Measurements from ENCODE around the gene SHC2. TPM values are rescaled to one million over a fixed set of nuclear protein-coding genes. Genes with fewer than 3 reads are reported as not detected.
A peak's percentile ranks its signal among the peaks of the same experiment; 100 is the strongest.
"Not testable (repeated sequence)": the region's sequence is repeated elsewhere in the genome, so short reads cannot be mapped to it uniquely, and the experiment has no call there.

Gene SHC2
- total RNA-seq, 1 donor from 2014 or later: 57.8 TPM

GRCh38 chr19:493391-494170 lies 32.7 kb upstream of the SHC2 start:
- ATAC-seq (no peak), DNase-seq (ENCODE audit: low spot score) (no peak)

- DNase-seq (ENCODE audit: low spot score) (no peak), ATAC-seq (no peak)
Measured at GRCh38 chr19:492091-492531, 31.3 kb upstream of the SHC2 start.

- DNase-seq (ENCODE audit: low spot score) (no peak), ATAC-seq (no peak)
Measured at GRCh38 chr19:491146-491741, 30.4 kb upstream of the SHC2 start.

DNA sequence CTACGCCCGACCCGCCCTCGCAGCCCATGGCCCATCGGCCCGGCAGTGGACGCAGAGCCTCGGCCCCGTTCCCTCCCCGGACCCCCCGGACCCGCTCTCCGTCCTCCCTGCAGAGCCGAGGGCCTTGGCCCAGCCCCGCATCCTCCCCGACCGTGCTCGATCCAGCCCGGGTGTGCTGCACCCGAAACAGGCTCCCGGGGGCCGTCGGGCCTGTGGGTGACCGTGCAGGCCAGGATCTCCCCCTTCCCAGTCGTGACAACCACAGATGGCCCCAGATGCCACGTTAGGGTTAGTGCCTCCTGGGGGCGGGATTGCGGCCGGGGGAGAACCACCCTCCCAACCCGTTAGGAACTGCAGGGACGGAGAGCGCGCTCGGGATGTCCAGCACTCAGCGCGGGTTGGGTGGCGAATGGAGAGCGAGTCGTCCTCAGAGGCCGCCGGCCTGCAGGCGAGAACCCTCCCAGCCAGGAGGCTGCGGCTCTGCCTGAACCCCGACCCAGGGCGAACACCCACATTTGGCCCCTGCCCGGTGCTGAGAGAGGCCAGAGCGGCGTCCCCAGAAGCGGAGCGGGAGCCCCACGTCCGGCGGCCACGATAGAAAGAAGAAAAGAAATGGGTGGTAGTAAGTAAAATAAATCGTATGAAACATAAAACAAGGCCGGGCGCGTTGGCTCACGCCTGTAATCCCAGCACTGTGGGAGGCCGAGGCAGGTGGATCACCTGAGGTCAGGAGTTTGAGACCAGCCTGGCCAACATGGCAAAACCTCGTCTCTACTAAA lies 28.8 kb upstream of the SHC2 start:
- DNase-seq (ENCODE audit: low spot score) (no peak), ATAC-seq (peak; percentile 32)

GRCh38 chr19:488505-489417 lies 27.9 kb upstream of the SHC2 start:
- ATAC-seq (peak; percentile 95), DNase-seq (ENCODE audit: low spot score) (peak; percentile 96)

DNA sequence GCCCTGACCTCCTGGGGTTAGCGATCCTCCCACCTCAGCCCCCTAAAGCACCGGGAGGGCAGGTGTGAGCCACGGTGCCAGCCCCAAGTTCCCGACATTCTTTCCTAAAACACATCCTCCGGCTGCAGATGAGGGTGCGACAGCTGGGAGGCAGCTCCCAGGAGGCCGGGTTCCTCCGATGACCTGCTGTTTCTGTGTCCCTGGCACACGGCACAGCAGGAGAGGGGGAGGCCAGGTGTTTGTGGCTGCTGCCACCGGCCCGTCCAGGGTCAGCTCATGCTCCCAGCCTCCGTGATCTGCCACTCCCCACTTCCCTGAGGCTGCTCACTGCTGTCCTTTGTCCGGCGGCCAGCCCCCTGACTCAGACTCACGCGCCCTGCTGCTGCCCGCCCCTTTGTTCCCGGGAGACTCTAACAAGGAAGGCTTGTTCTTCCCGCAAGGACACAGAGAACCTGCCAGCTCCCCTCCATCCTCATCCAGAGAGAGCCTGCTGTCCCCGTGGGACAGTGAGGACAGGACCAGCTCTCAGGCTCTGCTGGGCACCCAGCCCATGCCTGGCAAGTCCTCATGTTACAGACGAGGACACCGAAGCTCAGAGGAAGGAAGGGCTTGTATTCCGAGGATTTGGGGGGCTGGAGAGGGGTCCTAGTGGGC lies 24.9 kb upstream of the SHC2 start:
- ATAC-seq: no peak
- no peak for DNase-seq (ENCODE audit: low spot score)

DNA sequence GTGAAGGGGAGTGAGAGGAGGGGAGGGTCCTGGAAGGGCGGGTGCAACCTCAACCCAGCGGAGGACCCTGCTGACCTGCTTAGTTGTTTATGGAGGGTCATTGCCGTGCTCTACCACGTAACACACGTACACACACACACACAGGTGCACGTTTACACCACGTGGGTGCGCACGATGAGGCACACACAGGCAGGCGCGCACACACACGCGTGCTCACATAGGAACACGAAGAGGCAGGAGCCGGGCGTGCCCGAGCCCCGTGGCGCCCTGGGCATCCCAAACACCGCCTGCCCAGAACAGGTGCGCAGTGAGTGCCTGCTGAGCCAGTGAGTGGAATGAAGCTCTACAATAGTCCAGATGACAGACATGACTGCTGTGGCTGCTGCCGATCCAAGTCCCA lies 24.2 kb upstream of the SHC2 start:
- DNase-seq (ENCODE audit: low spot score): no peak
- ATAC-seq: no peak

GRCh38 chr19:484494-484893 lies 23.7 kb upstream of the SHC2 start:
- DNase-seq (ENCODE audit: low spot score): no peak
- no peak for ATAC-seq

GRCh38 chr19:483332-484072 lies 22.7 kb upstream of the SHC2 start:
- no peak for ATAC-seq

GRCh38 chr19:482186-483041 lies 21.6 kb upstream of the SHC2 start:
- ATAC-seq (peak; percentile 43), DNase-seq (ENCODE audit: low spot score) (no peak)

More at GRCh38 chr19:483332-484072, 22.7 kb upstream of the SHC2 start:
- no peak for DNase-seq (ENCODE audit: low spot score)

DNA sequence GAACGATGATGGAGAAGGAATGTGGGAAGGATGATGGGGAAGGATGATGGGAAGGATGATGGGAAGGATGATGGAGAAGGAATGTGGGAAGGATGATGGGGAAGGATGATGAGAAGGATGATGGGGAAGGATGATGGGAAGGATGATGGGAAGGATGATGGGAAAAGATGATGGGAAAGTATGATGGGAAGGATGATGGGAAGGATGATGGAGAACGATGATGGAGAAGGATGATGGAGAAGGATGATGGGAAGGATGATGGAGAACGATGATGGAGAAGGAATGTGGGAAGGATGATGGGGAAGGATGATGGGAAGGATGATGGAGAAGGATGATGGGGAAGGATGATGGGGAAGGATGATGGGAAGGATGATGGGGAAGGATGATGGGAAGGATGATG lies 20.3 kb upstream of the SHC2 start:
- not testable (repeated sequence) for DNase-seq (ENCODE audit: low spot score); ATAC-seq

- peak; percentile 98 for ATAC-seq
- peak; percentile 83 for DNase-seq (ENCODE audit: low spot score)
Measured at GRCh38 chr19:480016-480855, 19.4 kb upstream of the SHC2 start.

DNA sequence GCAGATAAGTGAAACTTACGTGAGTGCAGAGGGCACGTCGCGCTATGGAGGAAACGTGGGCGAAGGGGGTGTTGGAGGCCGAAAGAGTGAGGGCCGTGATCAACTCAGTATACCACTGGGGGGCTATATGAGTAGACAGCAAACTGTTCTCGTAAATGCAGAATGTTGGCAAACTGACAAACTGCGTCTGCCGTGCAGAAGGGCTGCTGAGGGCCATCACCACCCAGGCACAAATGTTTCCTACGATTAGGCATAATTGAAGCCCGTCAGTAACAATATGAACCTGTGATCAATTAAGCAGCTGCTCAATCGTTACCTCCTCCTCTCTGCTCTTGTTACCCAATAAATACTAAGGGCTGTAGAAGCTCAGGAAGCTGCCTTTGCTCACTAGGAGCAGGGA lies 18.1 kb upstream of the SHC2 start:
- no peak for DNase-seq (ENCODE audit: low spot score)
- no peak for ATAC-seq

- no peak for ATAC-seq
- no peak for DNase-seq (ENCODE audit: low spot score)
Measured at GRCh38 chr19:478236-478903, 17.5 kb upstream of the SHC2 start.

DNA sequence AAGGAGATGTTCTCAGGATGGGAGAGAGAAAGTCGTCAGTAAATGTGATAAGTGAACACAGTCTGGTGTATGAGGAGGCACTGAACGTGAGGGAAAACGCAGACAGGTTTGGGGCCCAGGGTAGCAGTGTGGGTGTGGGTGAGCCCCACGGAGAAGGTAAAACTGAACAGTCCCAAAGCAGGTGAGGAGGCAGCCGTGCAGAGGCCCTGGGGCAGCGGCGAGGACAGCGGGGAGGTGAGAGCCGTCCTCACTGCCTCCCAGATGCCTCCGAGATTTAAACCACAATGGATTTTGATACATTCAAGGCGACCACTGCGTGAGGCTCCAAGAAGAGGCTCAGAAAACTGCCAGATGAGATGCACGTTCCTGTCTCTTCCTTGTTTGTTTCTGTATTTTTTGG lies 14.5 kb upstream of the SHC2 start:
- no peak for ATAC-seq
- no peak for DNase-seq (ENCODE audit: low spot score)

GRCh38 chr19:474126-475078 lies 13.6 kb upstream of the SHC2 start:
- ATAC-seq: peak; percentile 66
- no peak for DNase-seq (ENCODE audit: low spot score)
